Measurements from ENCODE around the gene PLCB1.

The PLCB1 gene

DNA sequence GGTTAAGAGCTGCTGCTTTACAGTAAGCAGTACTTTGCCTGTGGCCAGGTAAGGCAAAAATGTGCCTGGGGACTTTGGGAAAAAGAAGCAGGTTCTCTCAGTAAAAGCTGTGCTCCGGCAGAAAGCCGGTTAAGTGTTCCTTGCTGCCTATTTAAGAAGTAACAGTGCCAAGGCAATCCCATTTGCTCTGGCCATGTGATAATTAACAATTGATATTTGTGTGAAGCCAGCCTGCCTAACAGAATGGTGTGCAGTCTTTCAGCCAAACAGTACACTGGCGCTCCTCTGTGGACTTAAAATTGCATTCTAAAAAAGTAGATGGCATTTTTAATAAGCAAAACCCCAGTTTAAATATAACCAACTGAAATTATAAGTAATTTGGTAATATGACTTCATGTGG lies 430.3 kb downstream of the PLCB1 start:
- ChIA-PET POLR2A (no interaction called here), CTCF (no interaction called here)
- H3K27me3 ChIP-seq (replicated peaks in 2 of 5; ENCODE audit: control insufficient read depth in 4 of 5, insufficient read depth in 5 of 5, low read length in 4 of 5): no peaks in the 10 kb centered on the region
- no peak overlapping the region for H3K27ac ChIP-seq (ENCODE audit: insufficient read depth in 1 of 2, low read depth in 1 of 2, low read length in 2 of 2, poor library complexity in 1 of 2, severe bottlenecking in 2 of 2)
- peaks cover 0 to 26% (median 6%) of the 10 kb centered on the region in 5 experiments for H3K9me3 ChIP-seq (ENCODE audit: control extremely low read depth in 1 of 5, control insufficient read depth in 4 of 5, insufficient read depth in 2 of 5, low read depth in 1 of 5, low read length in 4 of 5)
- DNase-seq: no peak
- no peaks in the 10 kb centered on the region for H3K4me1 ChIP-seq (ENCODE audit: control extremely low read depth in 1 of 4, control insufficient read depth in 4 of 4, insufficient read depth in 4 of 4, low read length in 3 of 4)
- H3K4me3 ChIP-seq (ENCODE audit: control insufficient read depth in 1 of 7, extremely low read depth in 1 of 7, insufficient read depth in 4 of 7, low read depth in 2 of 7, low read length in 6 of 7): no peak overlapping the region
- WGBS (ENCODE audit: insufficient coverage): 100% methylated on average over 2 of the region's 3 CpGs
- H3K36me3 ChIP-seq (ENCODE audit: control insufficient read depth in 4 of 4, insufficient read depth in 4 of 4, low read length in 3 of 4): peaks cover 0 to 2% (median 0%) of the 10 kb centered on the region in 4 experiments

- WGBS (ENCODE audit: insufficient coverage): 100% methylated on average over 1 of the region's 2 CpGs
- no peak for DNase-seq
- ChIA-PET CTCF (no interaction called here), POLR2A (no interaction called here)
- Histone ChIP-seq H3K9me3 (ENCODE audit: control extremely low read depth in 1 of 5, control insufficient read depth in 4 of 5, insufficient read depth in 2 of 5, low read depth in 1 of 5, low read length in 4 of 5) (peaks cover 0 to 5% (median 2%) of the 10 kb centered on the region in 5 experiments), H3K4me1 (ENCODE audit: control extremely low read depth in 1 of 4, control insufficient read depth in 4 of 4, insufficient read depth in 4 of 4, low read length in 3 of 4) (peaks cover 0 to 4% (median 0%) of the 10 kb centered on the region in 4 experiments), H3K27ac (ENCODE audit: insufficient read depth in 1 of 2, low read depth in 1 of 2, low read length in 2 of 2, poor library complexity in 1 of 2, severe bottlenecking in 2 of 2) (no peak overlapping the region), H3K27me3 (replicated peaks in 2 of 5; ENCODE audit: control insufficient read depth in 4 of 5, insufficient read depth in 5 of 5, low read length in 4 of 5) (no peaks in the 10 kb centered on the region), H3K4me3 (ENCODE audit: control insufficient read depth in 1 of 7, extremely low read depth in 1 of 7, insufficient read depth in 4 of 7, low read depth in 2 of 7, low read length in 6 of 7) (no peak overlapping the region), H3K36me3 (ENCODE audit: control insufficient read depth in 4 of 4, insufficient read depth in 4 of 4, low read length in 3 of 4) (peaks cover 0 to 2% (median 0%) of the 10 kb centered on the region in 4 experiments)
Measured at GRCh38 chr20:8568075-8568474, 436.0 kb downstream of the PLCB1 start.

- ChIA-PET POLR2A (no interaction called here), CTCF (interaction anchor here (1.1 kb wide), 1 partner anchor 22 kb away, joined by 4 read pairs; no protein-coding TSS in a partner anchor)
- DNase-seq: no peak
Measured at GRCh38 chr20:8569766-8570165, 437.7 kb downstream of the PLCB1 start.

DNA sequence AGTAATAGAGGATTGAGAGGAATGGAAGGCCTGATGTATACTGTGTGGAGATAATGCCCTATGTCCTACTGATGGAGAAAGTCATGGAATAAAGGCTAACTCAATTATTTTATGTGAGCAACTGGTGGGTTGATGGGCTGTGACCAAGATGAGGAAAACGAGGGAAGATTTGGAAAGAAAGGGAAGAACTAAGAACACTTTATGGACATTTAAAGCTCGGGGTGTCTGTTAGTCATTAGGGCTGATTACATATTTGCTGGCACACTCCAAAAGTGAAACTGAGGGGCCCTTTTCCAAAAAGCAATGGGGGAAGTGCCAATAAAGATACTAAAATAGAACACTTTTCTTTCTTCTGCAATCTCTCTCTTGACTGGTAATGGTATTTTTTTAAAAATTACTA lies 439.5 kb downstream of the PLCB1 start:
- Histone ChIP-seq H3K9me3 (ENCODE audit: control extremely low read depth in 1 of 5, control insufficient read depth in 4 of 5, insufficient read depth in 2 of 5, low read depth in 1 of 5, low read length in 4 of 5) (no peaks in the 10 kb centered on the region), H3K4me3 (ENCODE audit: control insufficient read depth in 1 of 7, extremely low read depth in 1 of 7, insufficient read depth in 4 of 7, low read depth in 2 of 7, low read length in 6 of 7) (no peak overlapping the region), H3K4me1 (ENCODE audit: control extremely low read depth in 1 of 4, control insufficient read depth in 4 of 4, insufficient read depth in 4 of 4, low read length in 3 of 4) (peaks cover 0 to 4% (median 0%) of the 10 kb centered on the region in 4 experiments), H3K27me3 (replicated peaks in 2 of 5; ENCODE audit: control insufficient read depth in 4 of 5, insufficient read depth in 5 of 5, low read length in 4 of 5) (no peaks in the 10 kb centered on the region), H3K27ac (ENCODE audit: insufficient read depth in 1 of 2, low read depth in 1 of 2, low read length in 2 of 2, poor library complexity in 1 of 2, severe bottlenecking in 2 of 2) (no peak overlapping the region), H3K36me3 (ENCODE audit: control insufficient read depth in 4 of 4, insufficient read depth in 4 of 4, low read length in 3 of 4) (peaks cover 0 to 3% (median 0%) of the 10 kb centered on the region in 4 experiments)
- DNase-seq: no peak
- WGBS (ENCODE audit: insufficient coverage): no CpG with 5 or more reads among the region's 2 CpGs
- POLR2A ChIA-PET: no interaction called here
- CTCF ChIA-PET: interaction anchor here (1.5 kb wide), 1 partner anchor 8 kb away, joined by 3 read pairs; no protein-coding TSS in a partner anchor

More at GRCh38 chr20:8569766-8570165, 437.7 kb downstream of the PLCB1 start:
- H3K36me3 ChIP-seq (ENCODE audit: control insufficient read depth in 4 of 4, insufficient read depth in 4 of 4, low read length in 3 of 4): peaks cover 0 to 3% (median 0%) of the 10 kb centered on the region in 4 experiments
- no peak overlapping the region for H3K4me3 ChIP-seq (ENCODE audit: control insufficient read depth in 1 of 7, extremely low read depth in 1 of 7, insufficient read depth in 4 of 7, low read depth in 2 of 7, low read length in 6 of 7)
- H3K27ac ChIP-seq (ENCODE audit: insufficient read depth in 1 of 2, low read depth in 1 of 2, low read length in 2 of 2, poor library complexity in 1 of 2, severe bottlenecking in 2 of 2): no peak overlapping the region
- peaks cover 0 to 2% (median 0%) of the 10 kb centered on the region in 5 experiments for H3K9me3 ChIP-seq (ENCODE audit: control extremely low read depth in 1 of 5, control insufficient read depth in 4 of 5, insufficient read depth in 2 of 5, low read depth in 1 of 5, low read length in 4 of 5)
- H3K4me1 ChIP-seq (ENCODE audit: control extremely low read depth in 1 of 4, control insufficient read depth in 4 of 4, insufficient read depth in 4 of 4, low read length in 3 of 4): peaks cover 0 to 4% (median 0%) of the 10 kb centered on the region in 4 experiments
- H3K27me3 ChIP-seq (replicated peaks in 2 of 5; ENCODE audit: control insufficient read depth in 4 of 5, insufficient read depth in 5 of 5, low read length in 4 of 5): no peaks in the 10 kb centered on the region

GRCh38 chr20:8573686-8574085 lies 441.6 kb downstream of the PLCB1 start:
- H3K27ac ChIP-seq (ENCODE audit: insufficient read depth in 1 of 2, low read depth in 1 of 2, low read length in 2 of 2, poor library complexity in 1 of 2, severe bottlenecking in 2 of 2): no peak overlapping the region
- POLR2A ChIA-PET: no interaction called here

GRCh38 chr20:8575114-8575513 lies 443.0 kb downstream of the PLCB1 start:
- POLR2A ChIA-PET: interaction anchor here (0.5 kb wide), 1 partner anchor 176 kb away, joined by 4 read pairs; no protein-coding TSS in a partner anchor
- CTCF ChIA-PET: no interaction called here
- DNase-seq: no peak
- Histone ChIP-seq H3K9me3 (ENCODE audit: control extremely low read depth in 1 of 5, control insufficient read depth in 4 of 5, insufficient read depth in 2 of 5, low read depth in 1 of 5, low read length in 4 of 5) (no peaks in the 10 kb centered on the region), H3K36me3 (ENCODE audit: control insufficient read depth in 4 of 4, insufficient read depth in 4 of 4, low read length in 3 of 4) (peaks cover 0 to 4% (median 1%) of the 10 kb centered on the region in 4 experiments), H3K27ac (ENCODE audit: insufficient read depth in 1 of 2, low read depth in 1 of 2, low read length in 2 of 2, poor library complexity in 1 of 2, severe bottlenecking in 2 of 2) (no peak overlapping the region), H3K4me3 (ENCODE audit: control insufficient read depth in 1 of 7, extremely low read depth in 1 of 7, insufficient read depth in 4 of 7, low read depth in 2 of 7, low read length in 6 of 7) (no peak overlapping the region), H3K4me1 (ENCODE audit: control extremely low read depth in 1 of 4, control insufficient read depth in 4 of 4, insufficient read depth in 4 of 4, low read length in 3 of 4) (peaks cover 0 to 4% (median 0%) of the 10 kb centered on the region in 4 experiments), H3K27me3 (replicated peaks in 2 of 5; ENCODE audit: control insufficient read depth in 4 of 5, insufficient read depth in 5 of 5, low read length in 4 of 5) (no peaks in the 10 kb centered on the region)
- 100% methylated on average over 3 of the region's 3 CpGs for WGBS (ENCODE audit: insufficient coverage)

More at GRCh38 chr20:8573686-8574085, 441.6 kb downstream of the PLCB1 start:
- peaks cover 0 to 3% (median 0%) of the 10 kb centered on the region in 4 experiments for H3K36me3 ChIP-seq (ENCODE audit: control insufficient read depth in 4 of 4, insufficient read depth in 4 of 4, low read length in 3 of 4)
- DNase-seq: no peak
- H3K4me1 ChIP-seq (ENCODE audit: control extremely low read depth in 1 of 4, control insufficient read depth in 4 of 4, insufficient read depth in 4 of 4, low read length in 3 of 4): peaks cover 0 to 4% (median 0%) of the 10 kb centered on the region in 4 experiments
- H3K4me3 ChIP-seq (ENCODE audit: control insufficient read depth in 1 of 7, extremely low read depth in 1 of 7, insufficient read depth in 4 of 7, low read depth in 2 of 7, low read length in 6 of 7): no peak overlapping the region
- no peaks in the 10 kb centered on the region for H3K27me3 ChIP-seq (replicated peaks in 2 of 5; ENCODE audit: control insufficient read depth in 4 of 5, insufficient read depth in 5 of 5, low read length in 4 of 5)
- no peaks in the 10 kb centered on the region for H3K9me3 ChIP-seq (ENCODE audit: control extremely low read depth in 1 of 5, control insufficient read depth in 4 of 5, insufficient read depth in 2 of 5, low read depth in 1 of 5, low read length in 4 of 5)
- CTCF ChIA-PET: no interaction called here

DNA sequence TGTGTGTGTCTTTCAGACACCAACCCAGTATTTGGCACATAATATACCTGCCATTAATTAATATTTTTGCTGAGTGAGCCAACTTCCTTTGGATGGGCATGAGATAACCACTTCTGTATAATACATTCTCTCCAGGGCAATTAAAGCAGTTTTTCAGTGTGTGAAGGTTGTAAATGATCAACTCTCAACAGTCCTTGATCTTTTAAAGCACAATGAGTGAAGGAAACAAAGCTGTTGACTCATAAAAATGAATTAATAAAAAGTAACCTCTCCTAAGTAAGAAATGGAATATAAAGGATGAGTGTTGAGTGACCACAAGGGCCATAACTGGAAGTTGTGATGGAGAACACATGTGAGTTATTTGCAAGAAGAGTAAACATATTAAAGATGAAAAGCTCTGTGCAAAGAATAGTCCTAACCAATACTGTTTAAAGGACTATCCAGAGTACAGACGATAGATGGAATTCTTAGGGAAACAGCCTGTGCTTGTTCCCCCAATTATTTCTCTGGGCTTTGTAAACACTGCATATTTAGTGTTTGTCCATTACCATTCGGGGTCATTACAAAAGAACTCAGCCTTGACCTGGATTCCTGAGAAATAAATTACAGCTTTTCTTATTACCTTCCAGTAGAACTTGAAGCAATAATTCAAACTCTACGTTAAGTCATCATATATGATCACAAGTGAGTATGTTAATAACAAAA lies 446.2 kb downstream of the PLCB1 start:
- Histone ChIP-seq H3K27me3 (replicated peaks in 2 of 5; ENCODE audit: control insufficient read depth in 4 of 5, insufficient read depth in 5 of 5, low read length in 4 of 5) (no peaks in the 10 kb centered on the region), H3K36me3 (ENCODE audit: control insufficient read depth in 4 of 4, insufficient read depth in 4 of 4, low read length in 3 of 4) (peaks cover 0 to 7% (median 2%) of the 10 kb centered on the region in 4 experiments), H3K4me1 (ENCODE audit: control extremely low read depth in 1 of 4, control insufficient read depth in 4 of 4, insufficient read depth in 4 of 4, low read length in 3 of 4) (no peaks in the 10 kb centered on the region), H3K27ac (ENCODE audit: insufficient read depth in 1 of 2, low read depth in 1 of 2, low read length in 2 of 2, poor library complexity in 1 of 2, severe bottlenecking in 2 of 2) (no peak overlapping the region), H3K9me3 (ENCODE audit: control extremely low read depth in 1 of 5, control insufficient read depth in 4 of 5, insufficient read depth in 2 of 5, low read depth in 1 of 5, low read length in 4 of 5) (peaks cover 0 to 3% (median 0%) of the 10 kb centered on the region in 5 experiments), H3K4me3 (ENCODE audit: control insufficient read depth in 1 of 7, extremely low read depth in 1 of 7, insufficient read depth in 4 of 7, low read depth in 2 of 7, low read length in 6 of 7) (no peak overlapping the region)
- ChIA-PET CTCF (no interaction called here), POLR2A (no interaction called here)
- no peak for DNase-seq
- 94% methylated on average over 2 of the region's 3 CpGs for WGBS (ENCODE audit: insufficient coverage)

Data from common myeloid progenitor, CD34-positive (primary cell).